Suprapubic skin (tissue), 4 donors: ENCODE results near the gene SORCS2. TPM values are rescaled to one million over a fixed set of nuclear protein-coding genes. Genes with fewer than 3 reads are reported as not detected.

Source experiments
- DNase-seq, 2 donors: peaks; one replicate each; pipeline ENCODE4 v3.0.0-alpha.2; 2019; ENCODE audit warnings: low spot score in 2 of 2
- H3K27ac ChIP-seq: fragments of 200-600 bp; sonication (generic); one replicate; pipeline ENCODE4 v1.5.1; 2019
- H3K27me3 ChIP-seq: fragments of 200-600 bp; sonication (generic); one replicate; pipeline ENCODE4 v1.5.1; 2019
- H3K36me3 ChIP-seq: fragments of 200-600 bp; sonication (generic); one replicate; pipeline ENCODE4 v1.5.1; 2019
- H3K4me1 ChIP-seq: fragments of 200-600 bp; sonication (generic); one replicate; pipeline ENCODE4 v1.5.1; 2019
- H3K4me3 ChIP-seq: fragments of 200-600 bp; sonication (generic); one replicate; pipeline ENCODE4 v1.5.1; 2019; ENCODE audit warnings: mild to moderate bottlenecking
- H3K9me3 ChIP-seq: fragments of 200-600 bp; sonication (generic); one replicate; pipeline ENCODE4 v1.5.1; 2019
- CTCF ChIP-seq, 2 donors: fragments of 200-600 bp in 1 of 2; fragments of 450-650 bp in 1 of 2; sonication (generic) in 1 of 2; IDR thresholded peaks; one replicate each; pipeline ENCODE4 v1.5.1; 2016 to 2019; ENCODE audit warnings: antibody characterized with exemption in 2 of 2, mild to moderate bottlenecking in 1 of 2, moderate library complexity in 1 of 2
- EP300 ChIP-seq: sonication (generic); formaldehyde crosslinking; IDR thresholded peaks from one replicate; pipeline ENCODE4 v1.6.1; 2017; ENCODE audit warnings: antibody characterized with exemption
- POLR2A ChIP-seq, 2 donors: fragments of 450-650 bp; IDR thresholded peaks; one replicate each; pipeline ENCODE4 v1.6.1; 2017; ENCODE audit warnings: antibody characterized with exemption in 2 of 2, mild to moderate bottlenecking in 2 of 2, moderate library complexity in 2 of 2
- POLR2AphosphoS5 ChIP-seq, 3 donors: sonication (generic); formaldehyde crosslinking; IDR thresholded peaks; one replicate each; pipeline ENCODE4 v1.6.1; 2017; ENCODE audit warnings: antibody characterized with exemption in 3 of 3
- WGBS: methylation state at CpG from one replicate; pipeline ENCODE4 v1.1.5; 2018; 5-methylcytosine and 5-hydroxymethylcytosine counted together
- total RNA-seq, 4 donors: library from RNA; depleted of rRNA; stranded (reverse); fragments of >200 nt; gene quantifications; one replicate each; pipeline ENCODE4 v1.1.0, GENCODE V29; 2016

SORCS2 gene
- total RNA-seq, 4 donors from 2014 or later: 0.94 to 4.6 (median 1.3) TPM

DNA sequence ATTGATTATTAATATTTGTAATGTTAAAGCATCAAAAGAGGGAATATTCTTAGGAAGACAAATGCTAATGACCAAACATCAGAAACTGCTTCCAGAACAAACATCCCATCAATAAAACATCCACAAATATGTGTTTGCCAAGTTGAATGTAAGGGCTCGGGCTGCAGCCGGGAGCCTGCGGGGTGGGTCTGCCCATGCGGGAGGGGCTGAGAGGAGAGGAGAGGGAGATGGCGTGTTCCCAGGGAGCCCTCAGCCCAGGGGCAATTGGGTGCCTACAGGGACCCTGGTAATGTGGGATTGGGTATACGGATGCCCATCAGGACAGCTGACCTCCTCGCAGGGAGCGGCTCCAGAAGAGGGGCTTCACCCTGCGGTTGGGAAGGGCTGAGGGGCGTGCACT is 280.7 kb downstream of the SORCS2 start:
- Histone ChIP-seq H3K36me3 (no peaks in the 10 kb centered on the region), H3K9me3 (no peaks in the 10 kb centered on the region), H3K27me3 (peaks cover 7% of the 10 kb centered on the region), H3K27ac (no peak overlapping the region), H3K4me1 (no peaks in the 10 kb centered on the region), H3K4me3 (no peak overlapping the region)
- 63% methylated on average over 8 of the region's 10 CpGs for WGBS
- TF ChIP-seq EP300 (no peak), POLR2A (IDR thresholded peaks at IDR 0.05) (no peak), POLR2AphosphoS5 (IDR thresholded peaks at IDR 0.05) (no peak), CTCF (IDR thresholded peaks at IDR 0.05) (no peak)
- no peak for DNase-seq

- TF ChIP-seq EP300 (no peak), POLR2A (IDR thresholded peaks at IDR 0.05) (no peak), POLR2AphosphoS5 (IDR thresholded peaks at IDR 0.05) (no peak), CTCF (IDR thresholded peaks at IDR 0.05) (no peak)
- no peaks in the 10 kb centered on the region for H3K36me3 ChIP-seq
- no peaks in the 10 kb centered on the region for H3K9me3 ChIP-seq
- whole genome bisulfite sequencing: 96% methylated on average over 6 of the region's 7 CpGs
- H3K4me3 ChIP-seq: no peak overlapping the region
- no peak for DNase-seq
- no peak overlapping the region for H3K27ac ChIP-seq
- H3K27me3 ChIP-seq: peaks cover 7% of the 10 kb centered on the region
- no peaks in the 10 kb centered on the region for H3K4me1 ChIP-seq
These were observed 282.0 kb downstream of the SORCS2 start for GRCh38 chr4:7474320-7474719.

GRCh38 chr4:7475207-7475606 is 282.9 kb downstream of the SORCS2 start:
- Histone ChIP-seq H3K9me3 (no peaks in the 10 kb centered on the region), H3K27me3 (peaks cover 7% of the 10 kb centered on the region), H3K36me3 (no peaks in the 10 kb centered on the region), H3K4me3 (no peak overlapping the region), H3K27ac (no peak overlapping the region), H3K4me1 (no peaks in the 10 kb centered on the region)
- TF ChIP-seq POLR2A (IDR thresholded peaks at IDR 0.05) (no peak), POLR2AphosphoS5 (IDR thresholded peaks at IDR 0.05) (no peak), CTCF (IDR thresholded peaks at IDR 0.05) (no peak), EP300 (no peak)
- no peak for DNase-seq
- WGBS: 63% methylated on average over 2 of the region's 5 CpGs

DNA sequence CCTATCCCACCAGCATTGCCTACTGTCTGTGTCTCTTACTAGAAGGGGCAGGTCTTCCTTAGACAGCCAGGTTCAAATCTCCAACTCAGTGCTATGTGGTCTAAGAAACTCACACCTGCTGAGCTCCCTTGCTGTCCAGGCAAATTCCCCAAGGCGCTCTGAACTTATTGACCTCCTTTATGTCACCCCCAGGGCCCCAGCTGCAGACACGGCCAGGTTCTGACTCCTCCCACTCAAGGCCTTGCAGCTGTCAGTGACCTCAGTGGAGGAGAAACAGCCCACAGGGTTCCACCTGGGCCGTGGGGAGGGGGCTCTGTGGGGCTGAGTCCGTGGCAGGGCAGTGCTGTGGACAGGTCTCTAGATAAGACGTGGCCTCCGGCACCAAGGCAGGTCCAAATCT is 284.5 kb downstream of the SORCS2 start:
- Histone ChIP-seq H3K4me1 (no peaks in the 10 kb centered on the region), H3K36me3 (no peaks in the 10 kb centered on the region), H3K27ac (no peak overlapping the region), H3K9me3 (no peaks in the 10 kb centered on the region), H3K4me3 (no peak overlapping the region), H3K27me3 (peaks cover 4% of the 10 kb centered on the region)
- 81% methylated on average over 6 of the region's 6 CpGs for WGBS
- no peak for DNase-seq
- TF ChIP-seq POLR2A (IDR thresholded peaks at IDR 0.05) (no peak), CTCF (IDR thresholded peaks at IDR 0.05) (no peak), EP300 (no peak), POLR2AphosphoS5 (IDR thresholded peaks at IDR 0.05) (no peak)

DNA sequence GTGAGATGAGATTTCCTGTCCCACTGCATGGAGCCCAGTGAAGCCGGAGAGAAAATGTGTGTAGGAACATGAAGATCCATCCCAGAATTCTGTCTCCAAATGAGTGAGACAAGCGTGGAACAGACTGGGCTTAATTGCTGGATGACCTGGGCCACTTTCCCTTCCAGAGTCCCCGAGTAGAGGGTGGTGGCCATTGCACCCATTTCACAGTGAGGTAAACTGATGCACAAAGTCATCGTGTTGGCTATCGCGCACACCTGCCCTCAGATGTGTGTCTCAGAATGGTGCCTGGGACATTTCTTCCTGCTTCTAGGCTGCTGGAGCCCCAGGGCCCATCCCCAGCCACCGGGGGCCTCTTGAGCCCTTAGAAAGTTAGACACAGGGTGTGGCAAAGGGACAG is 285.4 kb downstream of the SORCS2 start:
- Histone ChIP-seq H3K36me3 (no peaks in the 10 kb centered on the region), H3K27ac (no peak overlapping the region), H3K4me1 (no peaks in the 10 kb centered on the region), H3K9me3 (no peaks in the 10 kb centered on the region), H3K27me3 (no peaks in the 10 kb centered on the region), H3K4me3 (no peak overlapping the region)
- WGBS: 91% methylated on average over 7 of the region's 7 CpGs
- no peak for TF ChIP-seq EP300
- no peak for TF ChIP-seq CTCF (IDR thresholded peaks at IDR 0.05)
- TF ChIP-seq POLR2AphosphoS5 (IDR thresholded peaks at IDR 0.05): no peak
- TF ChIP-seq POLR2A (IDR thresholded peaks at IDR 0.05): no peak
- DNase-seq: no peak
